OCI-LY7 (cell line): ENCODE measurements around the gene IL2RA. TPM values are rescaled to one million over a fixed set of nuclear protein-coding genes. Genes with fewer than 3 reads are reported as not detected.

Experiments used
- BruUV-seq: library from RNA; stranded (reverse); fragments of 400-500 nt; replicated peaks from 2 replicates; lab custom pipeline; 2021; lab: Mats Ljungman, UMichigan
- CTCF ChIA-PET: fragments of 300-600 bp; sonication (Branson Sonifier 250); formaldehyde crosslinking; loops from one replicate; lab custom pipeline; 2022; ENCODE audit warnings: antibody characterized with exemption; ENCODE audit not compliant: unreplicated experiment; lab: Charles Lee
- POLR2A ChIA-PET: fragments of 300-600 bp; sonication (Branson Sonifier 250); formaldehyde crosslinking; loops from one replicate; lab custom pipeline; 2022; ENCODE audit warnings: antibody characterized with exemption; lab: Charles Lee
- DNase-seq: peaks from one replicate; pipeline ENCODE4 v3.0.0-alpha.2; 2015; ENCODE audit warnings: low spot score
- H2AFZ ChIP-seq: fragments of 200-600 bp; sonication (generic), shearing (Covaris generic); 2 replicates; pipeline ENCODE4 v1.6.1; 2014; ENCODE audit warnings: mild to moderate bottlenecking, antibody characterized with exemption, low read length, moderate library complexity
- H3K27ac ChIP-seq: fragments of 200-600 bp; sonication (generic); 2 replicates; pipeline ENCODE4 v1.5.1; 2014; ENCODE audit warnings: mixed run types, low read depth, mild to moderate bottlenecking, moderate library complexity, low read length, inconsistent platforms; ENCODE audit not compliant: poor library complexity, severe bottlenecking
- H3K36me3 ChIP-seq: fragments of 200-600 bp; sonication (generic); 2 replicates; pipeline ENCODE4 v1.6.1; 2014; ENCODE audit warnings: mild to moderate bottlenecking, antibody characterized with exemption, low read length, moderate library complexity, mixed read lengths; ENCODE audit not compliant: insufficient read depth
- H3K4me1 ChIP-seq: fragments of 200-600 bp; sonication (generic); 2 replicates; pipeline ENCODE4 v1.5.1; 2014; ENCODE audit warnings: mild to moderate bottlenecking, low read length; ENCODE audit not compliant: insufficient read depth, poor library complexity, severe bottlenecking
- H3K4me2 ChIP-seq: fragments of 200-600 bp; sonication (generic); 2 replicates; pipeline ENCODE4 v1.6.1; 2014; ENCODE audit warnings: mild to moderate bottlenecking, low read length
- H3K4me3 ChIP-seq: fragments of 200-600 bp; sonication (generic); 2 replicates; pipeline ENCODE4 v1.5.1; 2014; ENCODE audit warnings: mild to moderate bottlenecking, low read depth, low read length; ENCODE audit not compliant: poor library complexity, severe bottlenecking
- H3K79me2 ChIP-seq: fragments of 200-600 bp; sonication (generic); 2 replicates; pipeline ENCODE4 v1.6.1; 2016; ENCODE audit warnings: low read depth, mild to moderate bottlenecking, low read length, moderate library complexity, mixed read lengths; ENCODE audit not compliant: insufficient read depth
- H3K9me2 ChIP-seq: fragments of 200-600 bp; sonication (generic); 2 replicates; pipeline ENCODE4 v1.6.1; 2016; ENCODE audit warnings: mild to moderate bottlenecking, low read length, mixed read lengths; ENCODE audit not compliant: insufficient read depth
- H3K9me3 ChIP-seq: fragments of 200-600 bp; sonication (generic); 2 replicates; pipeline ENCODE4 v1.6.1; 2014; ENCODE audit warnings: mild to moderate bottlenecking, mixed run types, low read length, mixed read lengths
- H4K20me1 ChIP-seq: fragments of 200-600 bp; sonication (generic); 2 replicates; pipeline ENCODE4 v1.6.1; 2014; ENCODE audit warnings: mild to moderate bottlenecking, antibody characterized with exemption, low read length, moderate library complexity, mixed read lengths; ENCODE audit not compliant: insufficient read depth
- CTCF ChIP-seq: fragments of 200-600 bp; sonication (generic); conservative IDR thresholded peaks from 2 replicates; pipeline ENCODE4 v1.5.1; 2014; ENCODE audit warnings: mild to moderate bottlenecking, antibody characterized with exemption, low read length, moderate library complexity, mixed read lengths
- EZH2phosphoT487 ChIP-seq: fragments of 200-600 bp; sonication (generic); IDR thresholded peaks from 2 replicates; pipeline ENCODE4 v1.6.1; 2018; ENCODE audit warnings: low read depth, borderline replicate concordance, mild to moderate bottlenecking, mixed run types, antibody characterized with exemption, low read length, moderate library complexity, mixed read lengths
- intact Hi-C: fragments of 100-400 bp; cut with micrococcal nuclease; formaldehyde crosslinking; loops from one replicate; pipeline ENCODE4 v1.10.0; 2022; ENCODE audit not compliant: unreplicated experiment
- total RNA-seq, 2 experiments: library from RNA; depleted of rRNA in 1 of 2; stranded (reverse); fragments of >200 nt in 1 of 2; shearing (Covaris generic) in 1 of 2; gene quantifications; 2 replicates each; pipeline ENCODE4 v1.2.3, GENCODE V29; 2014 to 2022

Gene IL2RA
- total RNA-seq, 2 experiments from 2014 or later, result 22.3 to 24.0 TPM

- Histone ChIP-seq H2AFZ (no peak overlapping the region), H3K4me1 (peaks cover 12% of the 10 kb centered on the region), H3K4me2 (no peak overlapping the region), H3K4me3 (no peak overlapping the region), H3K79me2 (no peaks in the 10 kb centered on the region), H3K9me3 (no peaks in the 10 kb centered on the region), H3K36me3 (peaks cover 62% of the 10 kb centered on the region), H3K9me2 (no peaks in the 10 kb centered on the region), H4K20me1 (no peaks in the 10 kb centered on the region), H3K27ac (no peak overlapping the region)
- ChIA-PET POLR2A (interaction anchor here (1.3 kb wide), 1 partner anchor 14 kb away, joined by 5 read pairs; no protein-coding TSS in a partner anchor), CTCF (no interaction called here)
- BruUV-seq, result no TSS peak
- TF ChIP-seq CTCF (no peak), EZH2phosphoT487 (no peak)
- DNase-seq, result no peak
- intact Hi-C loops, result no loop called here
These were observed 38.4 kb downstream of the IL2RA start for GRCh38 chr10:6023661-6024333.

DNA sequence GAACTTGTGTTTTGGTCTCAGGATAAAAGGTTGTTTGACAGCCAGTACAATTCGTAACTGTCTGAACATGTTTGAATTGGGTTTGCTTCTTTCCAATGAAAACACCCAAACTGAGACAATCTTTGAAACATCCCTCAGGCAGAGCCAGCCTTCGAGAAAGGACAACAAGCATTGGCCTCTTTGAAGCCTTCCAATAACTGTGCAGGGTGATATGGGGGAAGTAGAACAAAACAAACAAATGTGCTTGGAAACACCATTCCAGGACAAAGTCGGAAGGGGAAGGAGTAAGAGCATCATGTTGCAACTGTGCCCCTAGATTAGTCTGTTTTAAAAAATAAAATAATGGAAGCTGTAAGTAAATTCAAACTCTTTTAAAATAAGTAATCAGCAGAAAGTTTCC lies 39.5 kb downstream of the IL2RA start:
- Histone ChIP-seq H3K4me1 (peaks cover 12% of the 10 kb centered on the region), H3K27ac (no peak overlapping the region), H4K20me1 (no peaks in the 10 kb centered on the region), H3K4me3 (no peak overlapping the region), H3K9me3 (no peaks in the 10 kb centered on the region), H3K9me2 (no peaks in the 10 kb centered on the region), H3K79me2 (no peaks in the 10 kb centered on the region), H2AFZ (no peak overlapping the region), H3K4me2 (no peak overlapping the region), H3K36me3 (peaks cover 72% of the 10 kb centered on the region)
- POLR2A ChIA-PET, result interaction anchor here (0.6 to 1.3 kb wide), 2 partner anchors 15 to 48 kb away, joined by 3 to 5 read pairs; no protein-coding TSS in a partner anchor
- no peak for TF ChIP-seq EZH2phosphoT487
- TF ChIP-seq CTCF, result no peak
- intact Hi-C loops, result no loop called here
- DNase-seq, result no peak
- CTCF ChIA-PET, result no interaction called here
- no TSS peak for BruUV-seq

GRCh38 chr10:6020826-6021225 lies 41.3 kb downstream of the IL2RA start:
- H3K4me1 ChIP-seq, result peaks cover 12% of the 10 kb centered on the region
- intact Hi-C loops, result no loop called here
- no peaks in the 10 kb centered on the region for H3K9me2 ChIP-seq
- no peaks in the 10 kb centered on the region for H3K79me2 ChIP-seq
- H3K4me3 ChIP-seq, result no peak overlapping the region
- no peaks in the 10 kb centered on the region for H4K20me1 ChIP-seq
- no peak overlapping the region for H3K27ac ChIP-seq
- TF ChIP-seq CTCF (no peak), EZH2phosphoT487 (no peak)
- no peak overlapping the region for H3K4me2 ChIP-seq
- CTCF ChIA-PET, result no interaction called here
- no peak for DNase-seq
- no TSS peak for BruUV-seq
- POLR2A ChIA-PET, result no interaction called here
- no peaks in the 10 kb centered on the region for H3K9me3 ChIP-seq
- H3K36me3 ChIP-seq, result peaks cover 68% of the 10 kb centered on the region
- H2AFZ ChIP-seq, result no peak overlapping the region
